ENCODE results near the gene CSF3R.

- TF ChIP-seq, protein P1, sequence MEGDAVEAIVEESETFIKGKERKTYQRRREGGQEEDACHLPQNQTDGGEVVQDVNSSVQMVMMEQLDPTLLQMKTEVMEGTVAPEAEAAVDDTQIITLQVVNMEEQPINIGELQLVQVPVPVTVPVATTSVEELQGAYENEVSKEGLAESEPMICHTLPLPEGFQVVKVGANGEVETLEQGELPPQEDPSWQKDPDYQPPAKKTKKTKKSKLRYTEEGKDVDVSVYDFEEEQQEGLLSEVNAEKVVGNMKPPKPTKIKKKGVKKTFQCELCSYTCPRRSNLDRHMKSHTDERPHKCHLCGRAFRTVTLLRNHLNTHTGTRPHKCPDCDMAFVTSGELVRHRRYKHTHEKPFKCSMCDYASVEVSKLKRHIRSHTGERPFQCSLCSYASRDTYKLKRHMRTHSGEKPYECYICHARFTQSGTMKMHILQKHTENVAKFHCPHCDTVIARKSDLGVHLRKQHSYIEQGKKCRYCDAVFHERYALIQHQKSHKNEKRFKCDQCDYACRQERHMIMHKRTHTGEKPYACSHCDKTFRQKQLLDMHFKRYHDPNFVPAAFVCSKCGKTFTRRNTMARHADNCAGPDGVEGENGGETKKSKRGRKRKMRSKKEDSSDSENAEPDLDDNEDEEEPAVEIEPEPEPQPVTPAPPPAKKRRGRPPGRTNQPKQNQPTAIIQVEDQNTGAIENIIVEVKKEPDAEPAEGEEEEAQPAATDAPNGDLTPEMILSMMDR (conservative IDR thresholded peaks at IDR 0.05), result no peak
- no peak for TF ChIP-seq ZFX (IDR thresholded peaks at IDR 0.05)
Measured at GRCh38 chr1:36443297-36443696, 39.4 kb downstream of the CSF3R start.
